Measurements from ENCODE around the gene ATG2B. TPM values are rescaled to one million over a fixed set of nuclear protein-coding genes. Genes with fewer than 3 reads are reported as not detected.

Gene ATG2B
- total RNA-seq, 1 donor from 2014 or later, result 11.9 TPM

DNA sequence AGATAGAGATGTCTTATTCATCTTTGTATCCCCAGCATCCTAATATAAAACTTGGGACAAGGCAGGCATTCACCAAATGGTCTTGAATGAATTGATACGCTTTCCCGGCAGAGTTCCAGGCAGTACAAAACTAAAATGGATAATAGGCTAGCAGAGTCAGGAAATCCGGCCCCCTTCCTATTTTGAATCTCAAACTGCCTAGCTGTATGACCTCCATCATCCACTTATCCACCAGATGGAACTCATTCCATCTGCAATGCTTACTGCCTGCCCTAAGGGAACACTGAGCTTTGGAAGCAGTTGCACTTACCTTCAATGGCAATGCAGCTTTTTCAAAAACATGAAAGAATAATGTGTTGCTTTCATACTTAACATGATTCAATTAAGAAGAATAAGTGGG is 63.7 kb downstream of the ATG2B start:
- H3K4me3 ChIP-seq, result no peak overlapping the region
- no peaks in the 10 kb centered on the region for H3K79me2 ChIP-seq (ENCODE audit: low read depth)
- no peaks in the 10 kb centered on the region for H3K9me3 Mint-ChIP-seq
- no peak overlapping the region for H3K27ac Mint-ChIP-seq
- H3K4me2 ChIP-seq, result no peak overlapping the region
- peaks cover 3% of the 10 kb centered on the region for H3K36me3 Mint-ChIP-seq
- H3K4me3 Mint-ChIP-seq, result no peak overlapping the region
- TF ChIP-seq, protein P1, sequence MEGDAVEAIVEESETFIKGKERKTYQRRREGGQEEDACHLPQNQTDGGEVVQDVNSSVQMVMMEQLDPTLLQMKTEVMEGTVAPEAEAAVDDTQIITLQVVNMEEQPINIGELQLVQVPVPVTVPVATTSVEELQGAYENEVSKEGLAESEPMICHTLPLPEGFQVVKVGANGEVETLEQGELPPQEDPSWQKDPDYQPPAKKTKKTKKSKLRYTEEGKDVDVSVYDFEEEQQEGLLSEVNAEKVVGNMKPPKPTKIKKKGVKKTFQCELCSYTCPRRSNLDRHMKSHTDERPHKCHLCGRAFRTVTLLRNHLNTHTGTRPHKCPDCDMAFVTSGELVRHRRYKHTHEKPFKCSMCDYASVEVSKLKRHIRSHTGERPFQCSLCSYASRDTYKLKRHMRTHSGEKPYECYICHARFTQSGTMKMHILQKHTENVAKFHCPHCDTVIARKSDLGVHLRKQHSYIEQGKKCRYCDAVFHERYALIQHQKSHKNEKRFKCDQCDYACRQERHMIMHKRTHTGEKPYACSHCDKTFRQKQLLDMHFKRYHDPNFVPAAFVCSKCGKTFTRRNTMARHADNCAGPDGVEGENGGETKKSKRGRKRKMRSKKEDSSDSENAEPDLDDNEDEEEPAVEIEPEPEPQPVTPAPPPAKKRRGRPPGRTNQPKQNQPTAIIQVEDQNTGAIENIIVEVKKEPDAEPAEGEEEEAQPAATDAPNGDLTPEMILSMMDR (IDR thresholded peaks at IDR 0.05), result no peak
- TF ChIP-seq EZH2phosphoT487 (IDR thresholded peaks at IDR 0.05), result no peak
- TF ChIP-seq EZH2 (IDR thresholded peaks at IDR 0.05), result no peak
- peaks cover under 1% of the 10 kb centered on the region for H3K4me1 ChIP-seq
- H3K36me3 ChIP-seq, result peaks cover 2% of the 10 kb centered on the region
- H3K4me1 Mint-ChIP-seq, result peaks cover 3% of the 10 kb centered on the region
- no peak overlapping the region for H3K9ac ChIP-seq
- no peaks in the 10 kb centered on the region for H3F3A ChIP-seq (ENCODE audit: low read depth)
- H4K20me1 ChIP-seq (ENCODE audit: low read depth), result no peaks in the 10 kb centered on the region
- no peak overlapping the region for H2AFZ ChIP-seq (replicated peaks)
- no peaks in the 10 kb centered on the region for H3K27me3 Mint-ChIP-seq (ENCODE audit: insufficient read depth, low read depth)
- no peaks in the 10 kb centered on the region for H3K27me3 ChIP-seq
- H3K9me3 ChIP-seq (ENCODE audit: low read depth), result no peaks in the 10 kb centered on the region
- no peak for DNase-seq (ENCODE audit: low spot score)
- no peak overlapping the region for H3K27ac ChIP-seq

DNA sequence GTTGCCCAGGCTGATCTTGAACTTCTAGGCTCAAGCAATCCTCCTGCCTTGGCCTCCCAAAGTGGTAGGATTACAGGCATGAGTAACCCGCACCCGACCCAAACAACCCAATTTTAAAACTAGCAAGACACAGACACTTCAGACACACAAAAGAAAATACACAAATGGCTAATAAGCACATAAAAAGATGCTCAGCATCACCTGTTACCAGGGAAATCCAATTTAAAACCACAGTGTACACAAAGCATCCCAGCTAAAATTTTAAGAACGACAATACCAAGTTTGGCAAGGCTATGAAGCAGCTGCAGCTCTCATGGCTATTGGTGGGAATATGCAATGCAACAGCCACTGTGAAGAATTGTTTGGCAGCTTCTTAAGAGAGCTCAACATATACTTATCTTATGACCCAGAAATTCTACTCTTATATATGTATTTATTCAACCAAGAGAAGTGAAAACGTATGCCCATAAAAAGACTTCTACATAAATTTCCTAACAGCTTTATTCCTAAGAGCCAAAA is 65.1 kb downstream of the ATG2B start:
- Histone ChIP-seq H2AFZ (replicated peaks) (no peak overlapping the region), H3K4me1 (peaks cover 4% of the 10 kb centered on the region), H4K20me1 (ENCODE audit: low read depth) (no peaks in the 10 kb centered on the region), H3K4me2 (no peak overlapping the region), H3K36me3 (no peaks in the 10 kb centered on the region), H3F3A (ENCODE audit: low read depth) (no peaks in the 10 kb centered on the region), H3K79me2 (ENCODE audit: low read depth) (no peaks in the 10 kb centered on the region), H3K9ac (no peak overlapping the region), H3K4me3 (no peak overlapping the region), H3K27ac (no peak overlapping the region), H3K9me3 (ENCODE audit: low read depth) (no peaks in the 10 kb centered on the region), H3K27me3 (no peaks in the 10 kb centered on the region)
- Mint-ChIP-seq H3K4me3 (no peak overlapping the region), H3K4me1 (peaks cover 8% of the 10 kb centered on the region), H3K27me3 (ENCODE audit: insufficient read depth, low read depth) (no peaks in the 10 kb centered on the region), H3K9me3 (no peaks in the 10 kb centered on the region), H3K27ac (no peak overlapping the region), H3K36me3 (peaks cover 2% of the 10 kb centered on the region)
- no peak for TF ChIP-seq EZH2 (IDR thresholded peaks at IDR 0.05)
- no peak for TF ChIP-seq EZH2phosphoT487 (IDR thresholded peaks at IDR 0.05)
- TF ChIP-seq, protein P1 (IDR thresholded peaks at IDR 0.05), result no peak
- DNase-seq (ENCODE audit: low spot score), result no peak

DNA sequence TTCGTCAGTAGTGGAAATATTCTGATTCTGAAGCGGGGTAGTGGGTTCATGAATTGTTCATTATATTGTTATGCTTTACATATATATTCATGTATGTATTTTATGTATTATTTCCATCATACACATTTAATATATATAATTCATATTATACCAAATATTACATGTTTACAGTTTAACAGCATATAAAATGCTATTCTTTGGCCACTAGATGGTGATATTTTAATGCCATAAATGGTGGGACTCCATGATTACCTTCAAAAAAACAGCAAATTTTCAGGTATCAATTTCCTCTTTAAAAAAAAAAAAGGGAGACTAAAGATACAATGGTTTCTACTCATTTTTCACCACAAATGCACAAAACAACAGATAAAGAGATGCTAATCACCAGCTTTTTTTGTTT is 66.1 kb downstream of the ATG2B start:
- no peaks in the 10 kb centered on the region for H4K20me1 ChIP-seq (ENCODE audit: low read depth)
- no peak overlapping the region for H3K4me3 Mint-ChIP-seq
- H3K79me2 ChIP-seq (ENCODE audit: low read depth), result no peaks in the 10 kb centered on the region
- H3K36me3 ChIP-seq, result no peaks in the 10 kb centered on the region
- no peak overlapping the region for H3K4me2 ChIP-seq
- no peaks in the 10 kb centered on the region for H3K9me3 ChIP-seq (ENCODE audit: low read depth)
- peaks cover 8% of the 10 kb centered on the region for H3K4me1 Mint-ChIP-seq
- H2AFZ ChIP-seq (replicated peaks), result no peak overlapping the region
- peaks cover 4% of the 10 kb centered on the region for H3K4me1 ChIP-seq
- H3K9ac ChIP-seq, result no peak overlapping the region
- no peak overlapping the region for H3K4me3 ChIP-seq
- H3K27me3 Mint-ChIP-seq (ENCODE audit: insufficient read depth, low read depth), result no peaks in the 10 kb centered on the region
- no peak overlapping the region for H3K27ac ChIP-seq
- H3K9me3 Mint-ChIP-seq, result no peaks in the 10 kb centered on the region
- no peak for DNase-seq (ENCODE audit: low spot score)
- H3K27ac Mint-ChIP-seq, result no peak overlapping the region
- H3K36me3 Mint-ChIP-seq, result peaks cover 4% of the 10 kb centered on the region
- H3K27me3 ChIP-seq, result no peaks in the 10 kb centered on the region
- H3F3A ChIP-seq (ENCODE audit: low read depth), result no peaks in the 10 kb centered on the region
- TF ChIP-seq, protein P1 (IDR thresholded peaks at IDR 0.05), result peak; percentile 55
- no peak for TF ChIP-seq EZH2phosphoT487 (IDR thresholded peaks at IDR 0.05)

Data from neural progenitor cell (in vitro differentiated cells).